NCI-H2107 treated with DMSO at 0.1 percent for 48 hours (cell line): Measurements from ENCODE around the gene WDR59.
"Not testable (repeated sequence)": the region's sequence is repeated elsewhere in the genome, so short reads cannot be mapped to it uniquely, and the experiment has no call there.

Experiments used
- DNase-seq: peaks from one replicate; lab custom pipeline; 2025; ENCODE audit not compliant: unreplicated experiment; lab: John Stamatoyannopoulos, UW

The WDR59 gene

DNA sequence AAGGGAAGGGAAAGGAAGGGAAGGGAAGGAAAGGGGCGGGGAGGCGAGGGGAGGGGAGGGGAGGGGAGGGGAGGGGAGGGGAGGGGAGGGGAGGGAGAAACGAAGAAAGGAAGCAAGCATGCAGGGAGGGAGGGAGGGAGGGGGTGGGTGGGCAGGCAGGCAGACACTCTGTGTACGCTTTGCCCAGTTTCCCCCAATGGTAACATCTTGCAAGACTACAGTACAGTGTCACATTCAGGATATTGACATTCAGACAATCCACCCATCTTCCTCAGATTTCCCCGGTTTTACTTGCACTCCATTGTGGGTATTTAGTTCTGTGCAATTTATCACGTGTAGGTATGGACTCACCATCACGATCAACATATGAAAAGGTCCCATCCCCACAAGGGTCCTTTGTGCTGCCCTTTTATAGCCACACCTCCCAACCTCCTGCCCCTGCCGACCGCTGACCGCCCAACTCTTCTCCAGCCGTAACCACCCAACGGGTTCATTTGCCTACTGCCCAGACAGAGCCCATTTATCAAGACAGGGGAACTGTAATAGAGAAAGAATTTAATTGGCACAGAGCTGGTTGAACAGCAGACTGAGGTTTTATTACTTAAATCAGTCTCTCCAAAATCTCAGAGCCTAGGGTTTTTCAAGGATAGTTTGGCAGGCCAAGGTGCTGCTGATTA lies 118.9 kb downstream of the WDR59 start:
- no peak for DNase-seq

DNA sequence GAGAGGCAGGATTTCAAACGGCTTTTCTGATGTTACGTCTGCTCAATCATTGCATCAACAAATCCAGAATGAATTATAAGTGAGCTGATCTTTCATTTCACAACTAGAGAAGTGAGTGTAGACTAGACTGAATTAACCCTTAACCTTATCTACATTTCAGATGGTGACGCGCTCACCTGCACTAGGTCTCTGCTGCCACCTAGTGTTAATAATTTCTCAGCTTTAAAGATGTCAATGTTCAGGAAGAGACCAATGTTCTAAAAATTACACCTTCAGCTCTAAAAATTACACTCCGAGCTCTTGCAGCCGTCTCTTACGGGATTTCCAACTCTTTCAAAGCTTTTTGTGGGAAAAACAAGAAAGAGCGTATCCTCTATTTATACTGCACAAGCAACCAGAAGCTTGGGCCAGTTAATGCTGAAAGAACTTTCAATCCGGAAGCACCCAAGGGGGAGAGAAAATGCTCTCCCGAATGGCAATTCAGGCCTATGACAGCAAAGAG lies 122.1 kb downstream of the WDR59 start:
- peak; percentile 69 for DNase-seq

DNA sequence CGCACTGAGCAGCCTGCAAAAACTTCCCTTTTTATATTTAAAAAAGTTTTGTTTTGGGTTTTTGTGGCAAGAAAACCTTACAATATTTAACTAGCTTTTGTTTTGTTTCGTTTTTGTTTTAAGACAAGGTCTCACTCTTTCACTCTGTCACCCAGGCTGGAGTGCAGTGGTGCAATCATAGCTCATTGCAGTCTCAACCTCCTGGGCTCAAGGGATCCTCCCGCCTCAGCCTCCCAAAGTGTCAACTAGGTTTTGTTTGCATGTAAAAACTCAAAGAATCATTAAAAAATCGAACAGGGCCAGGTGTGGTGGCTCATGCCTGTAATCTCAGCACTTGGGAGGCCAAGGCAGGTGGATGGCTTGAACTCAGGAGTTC lies 132.4 kb downstream of the WDR59 start:
- no peak for DNase-seq

DNA sequence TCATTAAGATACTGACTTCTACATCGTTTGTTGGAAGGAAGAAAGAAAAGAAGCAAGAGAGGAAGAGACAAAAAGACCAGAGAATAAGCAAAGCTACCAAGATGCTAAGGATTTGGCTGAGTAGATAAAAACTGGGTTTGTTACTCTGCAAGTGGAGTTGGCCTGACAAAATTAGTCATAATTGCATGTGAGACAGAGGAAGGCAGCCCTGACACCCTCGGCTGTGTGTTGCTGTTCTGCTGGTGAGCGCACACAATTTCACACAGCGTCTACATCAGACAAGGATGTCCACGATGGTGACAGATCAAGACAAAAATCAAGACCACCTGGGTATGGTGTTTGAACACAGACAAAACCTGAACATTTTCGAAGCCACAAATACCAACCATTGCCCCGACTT lies 134.9 kb downstream of the WDR59 start:
- no peak for DNase-seq

DNA sequence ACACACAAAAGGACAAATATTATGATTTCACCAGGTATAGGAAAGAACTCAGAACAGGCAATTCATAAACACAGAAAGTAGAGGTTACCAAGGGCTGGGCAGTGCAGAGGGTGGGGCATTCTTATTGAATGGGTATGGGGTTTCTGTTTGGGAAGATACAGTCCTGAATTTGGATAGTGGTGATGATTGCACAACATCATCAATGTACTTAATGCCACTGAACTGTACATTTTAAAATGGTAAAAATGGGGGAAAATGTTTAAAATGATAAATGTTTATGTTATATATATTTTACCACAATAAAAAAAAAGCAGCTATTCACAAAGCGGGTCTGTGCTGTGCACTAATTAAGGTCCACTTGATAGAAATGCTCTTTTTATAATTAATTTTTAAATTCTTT lies 137.7 kb downstream of the WDR59 start:
- no peak for DNase-seq

DNA sequence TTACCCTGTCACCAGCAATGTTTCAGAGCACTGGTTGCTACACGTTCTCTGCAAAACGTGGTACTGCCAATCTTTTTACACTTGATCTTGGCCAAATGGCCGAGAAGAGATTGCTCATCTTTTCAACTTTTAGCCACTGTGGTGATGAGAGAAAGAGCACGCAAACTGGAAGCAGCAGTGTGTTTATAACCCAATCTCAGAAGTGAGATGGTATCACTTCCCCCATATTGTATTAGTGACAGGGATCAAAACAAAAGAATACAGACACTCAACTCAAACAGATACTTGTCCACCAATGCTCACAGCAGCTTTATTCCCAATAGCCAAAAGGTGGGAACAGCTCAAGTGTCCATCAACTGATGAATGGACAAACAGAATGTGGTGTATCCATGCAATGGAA lies 138.2 kb downstream of the WDR59 start:
- DNase-seq: no peak

DNA sequence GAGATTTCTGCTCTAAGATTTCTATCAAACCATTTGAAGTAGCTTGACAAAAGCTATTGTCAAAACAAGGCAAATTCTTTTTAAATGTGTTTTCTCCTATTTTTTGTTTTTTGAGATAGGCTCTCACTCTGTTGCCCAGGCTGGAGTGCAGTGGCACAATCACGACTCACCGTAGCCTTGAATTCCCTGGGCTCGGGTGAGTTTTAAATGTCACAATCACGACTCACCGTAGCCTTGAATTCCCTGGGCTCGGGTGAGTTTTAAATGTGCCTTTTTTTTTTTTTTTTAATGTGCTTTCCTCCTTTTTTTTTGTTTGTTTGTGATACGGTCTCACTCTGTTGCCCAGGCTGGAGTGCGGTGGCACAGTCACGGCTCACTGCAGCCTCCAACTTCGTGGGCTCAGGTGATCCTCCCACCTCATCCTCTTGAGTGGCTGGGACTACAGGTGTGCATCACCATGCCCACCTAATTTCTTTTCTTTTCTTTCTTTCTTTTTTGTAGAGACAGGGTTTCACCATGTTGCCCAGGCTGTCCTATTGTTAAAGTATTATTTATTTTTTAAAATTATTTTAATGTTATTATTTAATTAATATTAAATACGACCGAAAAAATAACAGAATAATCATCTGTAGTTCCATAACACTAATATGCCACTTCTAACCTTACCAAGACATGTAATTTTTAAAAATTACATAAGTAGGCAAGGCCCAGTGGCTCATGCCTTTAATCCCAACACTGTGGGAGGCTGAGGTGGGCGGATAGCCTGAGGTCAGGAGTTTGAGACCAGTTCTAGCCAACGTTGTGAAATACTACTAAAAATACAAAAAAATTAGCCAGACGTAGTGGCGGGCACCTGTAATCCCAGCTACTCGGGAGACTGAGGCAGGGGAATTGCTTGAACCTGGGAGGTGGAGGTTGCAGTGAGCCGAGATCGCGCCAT lies 140.6 kb downstream of the WDR59 start:
- DNase-seq: no peak

DNA sequence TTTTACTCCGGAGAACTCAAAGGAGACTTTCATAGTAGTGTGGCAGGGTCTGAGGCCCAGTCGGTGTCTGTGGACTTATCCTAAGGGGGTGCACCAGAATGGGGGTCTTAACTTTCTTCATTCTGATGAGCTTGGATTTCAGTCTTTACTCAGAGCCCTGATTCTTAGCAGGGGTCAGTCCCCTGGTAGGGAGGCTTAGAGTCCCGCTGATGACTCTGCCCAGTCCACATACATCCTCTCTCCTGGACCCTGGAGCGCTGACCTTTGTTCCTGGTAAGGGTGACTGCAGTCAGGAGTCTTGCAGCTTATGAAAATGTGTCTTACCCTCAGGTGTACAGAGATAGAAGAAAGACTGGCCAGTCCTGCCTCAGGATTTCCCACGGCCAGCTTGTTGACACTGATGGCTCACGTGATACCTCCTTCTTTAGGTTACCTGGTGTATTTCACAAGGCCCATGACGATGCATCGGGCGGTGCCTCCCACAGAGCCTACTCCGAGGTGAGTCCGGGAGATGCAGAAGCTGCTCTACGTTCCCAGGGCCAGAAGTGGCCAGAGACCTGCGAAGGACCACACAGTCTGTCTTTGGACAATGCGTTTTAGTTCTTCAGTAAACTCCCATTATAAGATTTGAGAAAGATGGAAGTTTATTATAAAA lies 141.4 kb downstream of the WDR59 start:
- not testable (repeated sequence) for DNase-seq

DNA sequence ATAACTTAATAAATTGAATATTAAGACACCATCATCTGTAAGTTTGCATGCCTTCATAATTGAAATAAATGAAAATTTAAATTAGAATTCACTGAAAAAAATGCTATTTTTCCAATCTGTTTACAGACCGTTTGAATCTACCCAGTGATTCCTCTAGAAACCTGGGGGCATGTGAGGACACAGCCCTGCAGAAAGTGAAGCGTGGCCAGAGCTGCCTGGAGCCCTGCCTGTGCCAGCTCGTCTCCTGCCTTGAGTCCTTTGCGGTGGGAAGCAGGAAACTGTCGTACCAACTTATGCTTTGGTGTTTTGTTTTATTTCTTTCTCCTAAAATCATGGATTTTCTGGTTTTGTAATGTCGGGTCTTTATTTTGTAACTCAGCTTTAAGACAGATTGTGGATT lies 142.5 kb downstream of the WDR59 start:
- DNase-seq: no peak

DNA sequence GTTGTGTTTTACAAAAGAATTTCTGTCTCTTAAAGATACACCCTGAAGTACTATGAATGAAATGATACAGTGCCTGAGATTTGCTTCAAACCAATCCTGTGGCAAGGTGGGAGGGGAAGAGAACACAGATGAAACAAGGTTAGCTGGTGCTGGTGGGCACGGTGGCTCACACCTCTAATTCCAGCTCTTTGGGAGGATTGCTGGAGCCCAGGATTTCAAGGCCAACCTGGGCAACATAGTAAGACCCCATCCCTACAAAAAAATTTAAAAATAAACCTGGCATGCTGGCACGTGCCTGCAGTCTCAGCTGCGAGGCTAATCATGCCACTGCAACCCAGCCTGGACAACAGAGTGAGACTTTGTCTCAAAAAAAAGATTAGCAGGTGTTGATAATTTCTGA lies 143.0 kb downstream of the WDR59 start:
- DNase-seq: no peak

DNA sequence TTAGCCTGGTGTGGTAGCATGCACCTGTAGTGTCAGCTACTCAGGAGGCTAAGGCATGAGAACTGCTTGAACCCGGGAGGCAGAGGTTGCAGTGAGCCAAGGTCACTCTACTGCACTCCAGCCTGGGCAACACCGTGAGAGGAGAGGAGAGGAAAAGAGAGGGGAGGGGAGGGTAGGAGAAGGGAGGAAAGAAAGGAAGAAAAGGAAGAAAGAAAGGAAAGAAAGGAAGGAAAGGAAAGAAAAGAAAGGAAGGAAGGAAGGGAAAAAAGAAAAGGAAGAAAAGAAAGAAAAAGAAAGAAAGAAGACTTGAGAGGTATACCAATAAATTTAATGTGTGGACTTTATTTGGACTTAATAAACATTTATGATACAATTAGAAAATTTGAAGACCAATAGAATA lies 143.5 kb downstream of the WDR59 start:
- DNase-seq: no peak

DNA sequence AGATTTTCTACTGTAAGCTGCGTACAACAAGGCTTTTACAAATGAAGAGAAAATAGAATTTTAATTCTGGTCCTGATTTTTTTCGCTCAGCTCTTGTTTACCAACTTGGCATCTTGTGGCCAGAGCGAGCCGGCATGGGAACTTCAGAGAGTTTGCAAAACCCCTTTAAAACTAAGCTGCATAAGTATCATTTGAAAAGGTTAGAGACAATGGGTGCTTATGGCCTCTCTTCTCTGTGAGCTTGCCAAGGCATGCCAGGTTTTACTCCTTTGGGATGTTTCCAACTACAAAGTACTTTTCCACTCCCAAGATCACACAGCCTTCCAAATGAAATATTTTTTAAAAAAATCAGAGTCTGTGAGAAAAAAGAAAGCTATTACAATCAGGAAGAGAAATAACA lies 147.9 kb downstream of the WDR59 start:
- peak; percentile 34 for DNase-seq

DNA sequence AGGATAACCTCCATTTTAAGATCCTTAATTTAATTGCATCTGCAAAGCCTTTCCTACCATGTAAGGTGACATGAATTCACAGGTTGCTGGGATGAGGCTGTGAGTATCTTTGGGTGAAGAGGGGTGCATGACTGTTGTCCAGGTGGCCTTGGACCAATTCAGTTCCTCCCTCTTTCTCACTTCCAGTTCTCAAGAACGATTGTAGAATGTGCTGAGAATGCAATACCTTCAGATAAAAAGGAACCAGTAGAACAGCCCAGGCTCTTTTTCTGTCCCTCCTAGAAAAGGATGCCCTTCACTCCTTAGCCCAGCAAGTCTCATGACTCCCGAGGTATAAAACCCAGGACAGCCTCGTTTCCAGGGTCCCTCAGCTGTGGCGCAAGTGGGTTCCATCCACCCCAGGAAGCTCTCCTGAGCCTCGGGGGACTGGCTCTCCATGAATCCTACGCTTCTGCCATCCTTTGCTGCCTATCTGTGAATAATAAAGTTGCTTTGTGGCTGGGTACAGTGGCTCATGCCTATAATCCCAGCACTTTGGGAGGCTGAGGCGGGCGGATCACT lies 148.7 kb downstream of the WDR59 start:
- DNase-seq: no peak

DNA sequence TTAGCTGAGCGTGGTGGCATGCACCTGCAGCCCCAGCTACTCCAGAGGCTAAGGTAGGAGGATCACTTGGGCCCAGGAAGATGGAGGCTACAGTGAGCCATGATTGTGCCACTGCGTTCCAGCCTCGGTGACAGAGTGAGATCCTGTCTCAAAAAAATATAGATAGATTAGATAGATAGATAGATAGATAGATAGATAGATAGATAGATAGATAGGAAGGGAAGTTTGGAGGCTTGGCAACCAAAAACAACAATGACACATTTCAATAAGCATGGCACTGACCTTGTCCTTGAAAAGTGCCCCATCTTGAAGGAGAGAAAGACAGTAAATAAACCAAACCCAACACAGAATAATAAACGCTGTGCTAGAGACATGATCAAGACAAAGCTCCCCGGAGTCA lies 152.7 kb downstream of the WDR59 start:
- DNase-seq: no peak

DNA sequence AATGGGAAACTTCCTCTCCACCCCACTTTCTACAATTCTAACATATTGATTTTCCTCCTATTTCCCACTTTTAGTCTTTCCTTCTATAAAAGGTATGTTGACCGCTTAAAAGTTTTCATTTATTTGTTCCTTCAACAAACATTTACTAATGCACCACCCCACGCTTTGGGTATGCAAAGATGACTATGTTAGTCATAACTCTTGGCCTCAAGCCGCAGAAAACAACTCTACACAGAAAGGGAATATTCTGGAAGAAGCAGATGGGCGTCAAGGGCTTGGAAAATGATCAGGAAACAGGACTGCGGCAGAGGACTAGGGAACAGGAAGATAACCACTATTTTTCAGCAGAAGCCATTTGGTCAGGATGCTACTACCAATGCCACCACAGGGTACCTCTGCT lies 153.5 kb downstream of the WDR59 start:
- no peak for DNase-seq

DNA sequence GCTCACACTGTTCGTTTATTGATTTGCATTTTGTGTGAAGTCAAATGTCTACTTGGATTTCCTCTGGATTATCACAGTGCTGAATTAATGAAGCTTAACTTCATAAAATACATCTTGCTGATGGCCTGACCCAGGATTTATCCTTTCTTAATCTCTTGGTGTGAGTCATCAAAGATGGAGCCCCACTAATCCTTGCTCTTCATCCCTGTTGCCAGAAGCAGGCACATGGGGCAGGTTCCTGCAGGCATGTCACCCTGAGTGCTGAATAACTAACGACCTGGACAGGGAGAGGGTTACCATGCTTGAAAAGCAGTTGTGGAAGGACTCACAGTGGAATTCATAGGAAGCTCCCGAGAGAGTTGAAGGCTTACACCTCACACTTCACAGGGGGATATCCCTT lies 154.3 kb downstream of the WDR59 start:
- DNase-seq: no peak

DNA sequence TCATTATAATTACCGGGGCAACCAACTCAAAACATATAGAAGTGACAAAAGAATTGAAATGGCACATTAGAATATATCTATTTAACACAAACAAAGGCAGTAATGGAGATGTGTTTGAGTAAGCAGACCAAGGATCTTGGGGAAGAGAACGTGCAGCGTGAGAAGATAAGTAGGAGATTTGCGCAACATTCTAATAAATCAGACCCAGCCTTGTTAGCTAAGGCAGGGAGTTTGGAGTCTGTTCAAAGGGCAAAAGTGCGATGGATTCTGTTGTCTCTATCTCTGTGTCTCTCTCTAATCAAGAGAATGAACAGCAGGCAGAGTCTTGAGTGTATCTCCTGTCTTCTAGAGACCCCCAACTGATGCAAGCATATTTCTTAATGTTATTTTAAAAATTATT lies 155.3 kb downstream of the WDR59 start:
- no peak for DNase-seq

DNA sequence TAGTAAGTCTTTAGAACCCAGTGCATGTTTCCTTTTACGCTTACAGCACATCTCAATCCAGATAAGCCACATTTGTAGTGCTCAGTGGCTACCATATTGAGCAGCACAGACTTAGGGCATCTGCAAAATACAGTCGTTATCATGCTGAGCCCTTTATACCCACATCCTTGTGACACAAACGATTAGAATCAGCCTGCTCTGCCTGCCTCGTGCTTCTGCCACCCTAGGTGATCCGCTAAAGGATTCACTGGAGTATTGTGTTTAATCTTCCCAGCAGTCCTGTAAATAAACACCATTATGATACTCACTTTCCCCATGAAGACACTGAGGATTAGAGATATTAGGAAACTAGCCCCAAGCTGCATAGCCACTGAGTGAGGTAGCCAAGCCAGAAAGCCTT lies 159.0 kb downstream of the WDR59 start:
- no peak for DNase-seq

DNA sequence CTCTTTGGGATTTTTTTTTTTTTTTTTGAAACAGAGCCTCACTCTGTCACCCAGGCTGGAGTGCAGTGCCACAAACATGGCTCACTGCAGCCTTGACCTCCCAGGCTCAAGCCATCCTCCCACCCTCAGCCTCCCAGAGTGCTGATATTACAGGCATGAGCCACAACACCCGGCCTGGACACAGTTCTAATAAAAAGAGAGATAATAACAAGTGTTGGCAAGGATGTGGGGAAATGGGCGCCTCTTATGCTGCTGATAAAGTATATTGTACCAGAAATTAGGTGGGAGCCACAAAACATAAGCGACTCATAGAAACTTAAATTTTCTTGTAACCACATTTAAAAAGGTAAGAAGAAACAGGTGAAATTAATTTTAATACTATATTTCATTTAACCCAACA lies 159.9 kb downstream of the WDR59 start:
- no peak for DNase-seq
